HepG2 (cell line): Measurements from ENCODE around the gene PSMA2. TPM values are rescaled to one million over a fixed set of nuclear protein-coding genes. Genes with fewer than 3 reads are reported as not detected.

Source experiments
- BCL6 ChIP-seq: IDR thresholded peaks from 2 replicates; pipeline ENCODE4 v1.6.1; 2016; ENCODE audit warnings: missing genetic modification reagents, missing compliant biosample characterization
- CCAR2 ChIP-seq: fragments of 200-400 bp; formaldehyde crosslinking; optimal IDR thresholded peaks from 2 replicates; pipeline ENCODE3; 2018; ENCODE audit warnings: low read depth, mild to moderate bottlenecking, low read length, moderate library complexity
- CREB1 ChIP-seq, 2 experiments: fragments of 450-650 bp in 1 of 2; IDR thresholded peaks; 2 replicates each; pipeline ENCODE4 v1.6.1; 2016 to 2017; ENCODE audit warnings: control low read depth in 1 of 2, mild to moderate bottlenecking in 1 of 2, missing compliant biosample characterization in 1 of 2, missing genetic modification characterization in 1 of 2
- EHMT2 ChIP-seq: fragments of 200-600 bp; sonication (generic); IDR thresholded peaks from 2 replicates; pipeline ENCODE4 v1.7.0; 2017; ENCODE audit warnings: antibody characterized with exemption, low read depth, low read length, borderline replicate concordance
- FOSL1 ChIP-seq: sonication (generic); formaldehyde crosslinking; IDR thresholded peaks from 2 replicates; pipeline ENCODE4 v1.9.0; 2021; ENCODE audit warnings: missing genetic modification reagents, borderline replicate concordance
- NBN ChIP-seq: fragments of 450-650 bp; conservative IDR thresholded peaks from 2 replicates; pipeline ENCODE4 v1.6.1; 2017
- NFATC3 ChIP-seq: sonication (generic); formaldehyde crosslinking; IDR thresholded peaks from 2 replicates; pipeline ENCODE4 v1.5.1; 2020; ENCODE audit warnings: mild to moderate bottlenecking, missing genetic modification reagents
- NFRKB ChIP-seq: fragments of 450-650 bp; IDR thresholded peaks from 2 replicates; pipeline ENCODE4 v1.6.1; 2017
- NPAS2 ChIP-seq: sonication (generic); formaldehyde crosslinking; IDR thresholded peaks from 2 replicates; pipeline ENCODE4 v1.8.0; 2022; ENCODE audit warnings: mild to moderate bottlenecking, missing genetic modification reagents, borderline replicate concordance
- RAD21 ChIP-seq: fragments of 450-650 bp; formaldehyde crosslinking; IDR thresholded peaks from 2 replicates; pipeline ENCODE4 v1.5.0; 2020; ENCODE audit warnings: mild to moderate bottlenecking
- TOE1 ChIP-seq: sonication (generic); formaldehyde crosslinking; IDR thresholded peaks from 2 replicates; pipeline ENCODE4 v1.4.0; 2020; ENCODE audit warnings: mild to moderate bottlenecking, missing genetic modification reagents
- ZBTB8A ChIP-seq: sonication (generic); formaldehyde crosslinking; IDR thresholded peaks from 2 replicates; pipeline ENCODE4 v1.4.0; 2020; ENCODE audit warnings: mild to moderate bottlenecking, low read depth, missing genetic modification reagents, borderline replicate concordance
- ZEB1 ChIP-seq: IDR thresholded peaks from 2 replicates; pipeline ENCODE4 v1.6.1; 2012; ENCODE audit warnings: mild to moderate bottlenecking, low read depth, inconsistent platforms; ENCODE audit not compliant: insufficient replicate concordance
- ZNF282 ChIP-seq: fragments of 450-650 bp; IDR thresholded peaks from 2 replicates; pipeline ENCODE4 v1.6.1; 2018; ENCODE audit not compliant: partially characterized antibody
- ZNF619 ChIP-seq: sonication (generic); formaldehyde crosslinking; IDR thresholded peaks from 2 replicates; pipeline ENCODE4 v1.4.0; 2020; ENCODE audit warnings: mild to moderate bottlenecking, missing genetic modification reagents
- ZNF781 ChIP-seq: sonication (generic); formaldehyde crosslinking; IDR thresholded peaks from 2 replicates; pipeline ENCODE4 v1.5.1; 2020; ENCODE audit warnings: borderline replicate concordance, mild to moderate bottlenecking, missing genetic modification reagents; ENCODE audit errors: not compliant biosample characterization
- ZNF841 ChIP-seq: sonication (generic); formaldehyde crosslinking; IDR thresholded peaks from 2 replicates; pipeline ENCODE4 v1.8.1; 2023; ENCODE audit warnings: missing genetic modification reagents, borderline replicate concordance
- polyA plus RNA-seq, 8 experiments: library from polyadenylated mRNA; depleted of rRNA in 3 of 8; stranded (reverse) in 7 of 8; unstranded in 1 of 8; fragments of >200 nt; fragmentation: Illumina TruSeq in 4 of 8; extraction: Trizol in 4 of 8; gene quantifications; 2 replicates each; pipeline versions ENCODE4 v1.2.1 to v1.2.3, GENCODE V29; 2011 to 2016; ENCODE audit warnings: low read depth in 4 of 8, missing spikeins in 1 of 8, mixed read lengths in 1 of 8; ENCODE audit not compliant: insufficient read depth in 1 of 8
- total RNA-seq, 5 experiments: library from RNA; depleted of rRNA; stranded (reverse); fragments of >200 nt; fragmentation: Illumina TruSeq; extraction: Trizol; gene quantifications; 2 replicates each; pipeline ENCODE4 v1.2.3, GENCODE V29; 2016; ENCODE audit warnings: low read depth in 1 of 5
- TF ChIP-seq, protein P1 (sequence below): sonication (generic); formaldehyde crosslinking; IDR thresholded peaks from 2 replicates; pipeline ENCODE4 v1.5.1; 2020; ENCODE audit warnings: mild to moderate bottlenecking, missing genetic modification reagents, borderline replicate concordance
- TF ChIP-seq, protein P2 (sequence below): sonication (generic); formaldehyde crosslinking; IDR thresholded peaks from 2 replicates; pipeline ENCODE4 v1.8.1; 2023; ENCODE audit warnings: mild to moderate bottlenecking, inconsistent platforms, moderate library complexity, missing genetic modification reagents, borderline replicate concordance
- TF ChIP-seq, protein P3 (sequence below): sonication (generic); formaldehyde crosslinking; IDR thresholded peaks from 2 replicates; pipeline ENCODE4 v1.9.0; 2021; ENCODE audit warnings: mild to moderate bottlenecking, missing genetic modification reagents

Gene PSMA2
- total and polyA plus RNA-seq, 2 of the 13 experiments (the other 11 are each of a cell fraction or from before 2014, with no cell fraction given) = 125 to 266 TPM

DNA sequence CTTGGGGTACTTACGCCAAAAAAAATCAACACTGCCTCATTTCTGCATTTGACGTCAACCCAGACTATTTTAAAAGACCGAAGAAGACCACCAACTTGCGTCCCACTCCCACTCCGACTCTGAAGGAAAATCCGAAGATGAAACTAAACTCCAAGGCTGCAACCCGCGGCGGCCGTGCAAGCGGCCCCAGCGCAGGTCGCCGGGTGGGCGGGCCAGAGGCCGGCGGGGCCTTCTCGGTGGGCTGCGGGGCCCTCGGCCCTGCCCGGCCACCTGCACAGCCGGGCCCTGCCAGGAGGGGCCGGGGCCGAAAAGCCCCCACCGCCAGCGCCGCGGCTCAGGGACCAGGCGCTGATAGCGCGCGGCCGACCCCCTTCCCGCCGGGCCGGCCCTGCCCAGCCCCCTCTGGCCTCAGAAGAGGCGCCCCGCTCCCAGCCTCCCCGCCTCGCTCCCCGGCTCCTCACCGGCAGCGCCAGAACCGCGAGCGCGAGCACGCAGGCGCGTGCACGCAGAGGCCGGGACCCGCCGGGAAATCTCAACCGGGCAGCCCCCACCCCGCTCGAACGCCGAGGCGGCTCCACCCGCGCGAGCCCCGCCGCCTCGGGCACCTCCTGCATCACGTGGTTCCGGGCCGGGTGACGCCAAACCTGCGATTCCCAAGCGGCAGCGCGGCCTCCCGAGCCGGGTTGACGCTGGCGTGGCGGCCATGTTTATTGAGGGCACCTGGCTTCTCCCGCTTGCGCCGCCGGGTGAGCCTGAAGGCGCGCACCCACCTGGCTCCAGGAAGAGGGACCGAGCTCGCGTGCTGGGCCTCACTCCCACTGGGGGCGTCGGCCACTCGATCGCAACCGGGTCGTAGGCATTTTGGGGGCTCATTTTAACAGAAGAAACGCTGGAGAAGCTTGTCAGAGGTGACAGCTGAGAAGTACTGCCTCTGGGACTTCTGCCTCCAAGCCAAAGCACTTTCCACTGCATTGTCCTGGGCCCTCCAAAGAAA lies 20.2 kb downstream of the PSMA2 start, which contains the start of gene C7orf25 (continued):
- TF ChIP-seq NPAS2 (CRISPR knock-in tag) (no peak), ZNF282 (no peak), CREB1 (IDR thresholded peaks at IDR 0.05) (peak; percentile 65), CREB1 (CRISPR knock-in tag; IDR thresholded peaks at IDR 0.05) (no peak), EHMT2 (no peak), ZBTB8A (CRISPR knock-in tag) (no peak), TOE1 (CRISPR knock-in tag) (peak; percentile 46; the same call in 1 of the 2 replicates), RAD21 (CRISPR knock-in tag) (peak; percentile 21), BCL6 (CRISPR knock-in tag) (no peak; the same call in 1 of the 2 replicates), FOSL1 (CRISPR knock-in tag) (no peak), NBN (no peak), ZEB1 (no peak), CCAR2 (no peak), NFRKB (no peak), ZNF841 (no peak), NFATC3 (CRISPR knock-in tag) (peak; percentile 84; the same call in 1 of the 2 replicates), ZNF619 (CRISPR knock-in tag) (peak; percentile 95), ZNF781 (CRISPR knock-in tag) (peak; percentile 94)
- TF ChIP-seq, protein P1, sequence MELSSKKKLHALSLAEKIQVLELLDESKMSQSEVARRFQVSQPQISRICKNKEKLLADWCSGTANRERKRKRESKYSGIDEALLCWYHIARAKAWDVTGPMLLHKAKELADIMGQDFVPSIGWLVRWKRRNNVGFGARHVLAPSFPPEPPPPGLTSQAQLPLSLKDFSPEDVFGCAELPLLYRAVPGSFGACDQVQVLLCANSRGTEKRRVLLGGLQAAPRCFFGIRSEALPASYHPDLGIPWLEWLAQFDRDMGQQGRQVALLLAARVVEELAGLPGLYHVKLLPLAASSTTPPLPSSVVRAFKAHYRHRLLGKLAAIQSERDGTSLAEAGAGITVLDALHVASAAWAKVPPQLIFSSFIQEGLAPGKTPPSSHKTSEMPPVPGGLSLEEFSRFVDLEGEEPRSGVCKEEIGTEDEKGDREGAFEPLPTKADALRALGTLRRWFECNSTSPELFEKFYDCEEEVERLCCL (CRISPR knock-in tag) = no peak
- TF ChIP-seq, protein P2, sequence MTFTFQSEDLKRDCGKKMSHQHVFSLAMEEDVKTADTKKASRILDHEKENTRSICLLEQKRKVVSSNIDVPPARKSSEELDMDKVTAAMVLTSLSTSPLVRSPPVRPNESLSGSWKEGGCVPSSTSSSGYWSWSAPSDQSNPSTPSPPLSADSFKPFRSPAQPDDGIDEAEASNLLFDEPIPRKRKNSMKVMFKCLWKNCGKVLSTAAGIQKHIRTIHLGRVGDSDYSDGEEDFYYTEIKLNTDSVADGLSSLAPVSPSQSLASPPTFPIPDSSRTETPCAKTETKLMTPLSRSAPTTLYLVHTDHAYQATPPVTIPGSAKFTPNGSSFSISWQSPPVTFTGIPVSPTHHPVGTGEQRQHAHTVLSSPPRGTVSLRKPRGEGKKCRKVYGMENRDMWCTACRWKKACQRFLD (CRISPR knock-in tag) = peak; percentile 86
- TF ChIP-seq, protein P3, sequence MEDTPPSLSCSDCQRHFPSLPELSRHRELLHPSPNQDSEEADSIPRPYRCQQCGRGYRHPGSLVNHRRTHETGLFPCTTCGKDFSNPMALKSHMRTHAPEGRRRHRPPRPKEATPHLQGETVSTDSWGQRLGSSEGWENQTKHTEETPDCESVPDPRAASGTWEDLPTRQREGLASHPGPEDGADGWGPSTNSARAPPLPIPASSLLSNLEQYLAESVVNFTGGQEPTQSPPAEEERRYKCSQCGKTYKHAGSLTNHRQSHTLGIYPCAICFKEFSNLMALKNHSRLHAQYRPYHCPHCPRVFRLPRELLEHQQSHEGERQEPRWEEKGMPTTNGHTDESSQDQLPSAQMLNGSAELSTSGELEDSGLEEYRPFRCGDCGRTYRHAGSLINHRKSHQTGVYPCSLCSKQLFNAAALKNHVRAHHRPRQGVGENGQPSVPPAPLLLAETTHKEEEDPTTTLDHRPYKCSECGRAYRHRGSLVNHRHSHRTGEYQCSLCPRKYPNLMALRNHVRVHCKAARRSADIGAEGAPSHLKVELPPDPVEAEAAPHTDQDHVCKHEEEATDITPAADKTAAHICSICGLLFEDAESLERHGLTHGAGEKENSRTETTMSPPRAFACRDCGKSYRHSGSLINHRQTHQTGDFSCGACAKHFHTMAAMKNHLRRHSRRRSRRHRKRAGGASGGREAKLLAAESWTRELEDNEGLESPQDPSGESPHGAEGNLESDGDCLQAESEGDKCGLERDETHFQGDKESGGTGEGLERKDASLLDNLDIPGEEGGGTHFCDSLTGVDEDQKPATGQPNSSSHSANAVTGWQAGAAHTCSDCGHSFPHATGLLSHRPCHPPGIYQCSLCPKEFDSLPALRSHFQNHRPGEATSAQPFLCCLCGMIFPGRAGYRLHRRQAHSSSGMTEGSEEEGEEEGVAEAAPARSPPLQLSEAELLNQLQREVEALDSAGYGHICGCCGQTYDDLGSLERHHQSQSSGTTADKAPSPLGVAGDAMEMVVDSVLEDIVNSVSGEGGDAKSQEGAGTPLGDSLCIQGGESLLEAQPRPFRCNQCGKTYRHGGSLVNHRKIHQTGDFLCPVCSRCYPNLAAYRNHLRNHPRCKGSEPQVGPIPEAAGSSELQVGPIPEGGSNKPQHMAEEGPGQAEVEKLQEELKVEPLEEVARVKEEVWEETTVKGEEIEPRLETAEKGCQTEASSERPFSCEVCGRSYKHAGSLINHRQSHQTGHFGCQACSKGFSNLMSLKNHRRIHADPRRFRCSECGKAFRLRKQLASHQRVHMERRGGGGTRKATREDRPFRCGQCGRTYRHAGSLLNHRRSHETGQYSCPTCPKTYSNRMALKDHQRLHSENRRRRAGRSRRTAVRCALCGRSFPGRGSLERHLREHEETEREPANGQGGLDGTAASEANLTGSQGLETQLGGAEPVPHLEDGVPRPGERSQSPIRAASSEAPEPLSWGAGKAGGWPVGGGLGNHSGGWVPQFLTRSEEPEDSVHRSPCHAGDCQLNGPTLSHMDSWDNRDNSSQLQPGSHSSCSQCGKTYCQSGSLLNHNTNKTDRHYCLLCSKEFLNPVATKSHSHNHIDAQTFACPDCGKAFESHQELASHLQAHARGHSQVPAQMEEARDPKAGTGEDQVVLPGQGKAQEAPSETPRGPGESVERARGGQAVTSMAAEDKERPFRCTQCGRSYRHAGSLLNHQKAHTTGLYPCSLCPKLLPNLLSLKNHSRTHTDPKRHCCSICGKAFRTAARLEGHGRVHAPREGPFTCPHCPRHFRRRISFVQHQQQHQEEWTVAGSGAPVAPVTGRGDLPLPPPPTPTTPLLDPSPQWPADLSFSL (CRISPR knock-in tag) = no peak
